Keratinocyte (primary cell): ENCODE measurements around the gene HSD17B1. TPM values are rescaled to one million over a fixed set of nuclear protein-coding genes. Genes with fewer than 3 reads are reported as not detected.

ENCODE experiments used
- DNase-seq: peaks from one replicate; pipeline ENCODE4 v3.0.0-alpha.2; 2011; ENCODE audit warnings: low read depth, missing footprints, low spot score
- FAIRE-seq: peaks from 2 replicates; lab custom pipeline; 2011; peaks lifted over from hg19 to GRCh38; lab: Jason Lieb, UNC
- H2AFZ ChIP-seq: 2 replicates; pipeline ENCODE4 v1.6.0; 2012; ENCODE audit warnings: low read length, control low read depth, inconsistent platforms; ENCODE audit not compliant: control insufficient read depth
- H3K27ac ChIP-seq: 2 replicates; pipeline ENCODE4 v1.5.1; 2011; ENCODE audit warnings: low read length; ENCODE audit not compliant: control insufficient read depth, insufficient read depth
- H3K27me3 ChIP-seq: 3 replicates; pipeline ENCODE4 v1.6.0; 2011; ENCODE audit warnings: low read length; ENCODE audit not compliant: control insufficient read depth, insufficient read depth; ENCODE audit errors: extremely low read depth
- H3K36me3 ChIP-seq, 2 experiments: 2 replicates in 1 of 2; 3 replicates in 1 of 2; pipeline ENCODE4 v1.5.1; 2011; ENCODE audit warnings: low read length in 2 of 2, mild to moderate bottlenecking in 1 of 2; ENCODE audit not compliant: control insufficient read depth in 2 of 2, insufficient read depth in 2 of 2; ENCODE audit errors: extremely low read depth in 1 of 2
- H3K4me1 ChIP-seq: 3 replicates; pipeline ENCODE4 v1.5.1; 2011; ENCODE audit warnings: low read length; ENCODE audit not compliant: control insufficient read depth, insufficient read depth; ENCODE audit errors: extremely low read depth
- H3K4me2 ChIP-seq: 3 replicates; pipeline ENCODE4 v1.6.0; 2011; ENCODE audit warnings: low read depth, low read length; ENCODE audit not compliant: control insufficient read depth, insufficient read depth; ENCODE audit errors: extremely low read depth
- H3K4me3 ChIP-seq, 3 experiments: fragments of 200-600 bp in 1 of 3; sonication (generic) in 1 of 3; 2 replicates in 2 of 3; 3 replicates in 1 of 3; pipeline ENCODE4 v1.5.1; 2011 to 2016; ENCODE audit warnings: low read length in 3 of 3, mild to moderate bottlenecking in 3 of 3, control low read depth in 2 of 3, inconsistent platforms in 1 of 3, low read depth in 1 of 3, mixed read lengths in 1 of 3, mixed run types in 1 of 3, moderate library complexity in 1 of 3; ENCODE audit not compliant: control insufficient read depth in 2 of 3, insufficient read depth in 2 of 3; ENCODE audit errors: extremely low read depth in 1 of 3
- H3K79me2 ChIP-seq: 2 replicates; pipeline ENCODE4 v1.6.0; 2012; ENCODE audit warnings: low read length; ENCODE audit not compliant: control insufficient read depth, insufficient read depth
- H3K9ac ChIP-seq: 3 replicates; pipeline ENCODE4 v1.6.0; 2011; ENCODE audit warnings: low read length; ENCODE audit not compliant: control insufficient read depth, insufficient read depth; ENCODE audit errors: extremely low read depth
- H3K9me1 ChIP-seq: 3 replicates; pipeline ENCODE4 v1.6.0; 2011; ENCODE audit warnings: low read length; ENCODE audit not compliant: control insufficient read depth, insufficient read depth; ENCODE audit errors: extremely low read depth
- H3K9me3 ChIP-seq: 2 replicates; pipeline ENCODE4 v1.5.1; 2012; ENCODE audit warnings: low read depth, low read length; ENCODE audit not compliant: control insufficient read depth
- H4K20me1 ChIP-seq: 3 replicates; pipeline ENCODE4 v1.6.0; 2011; ENCODE audit warnings: low read length; ENCODE audit not compliant: control insufficient read depth, insufficient read depth; ENCODE audit errors: extremely low read depth
- CTCF ChIP-seq, 3 experiments: IDR thresholded peaks in 1 of 3; conservative IDR thresholded peaks in 1 of 3; optimal IDR thresholded peaks in 1 of 3; 2 replicates in 2 of 3; 3 replicates in 1 of 3; pipeline versions ENCODE3 to v1.5.1; 2011; ENCODE audit warnings: low read length in 3 of 3, mild to moderate bottlenecking in 3 of 3, moderate library complexity in 2 of 3, control low read depth in 1 of 3, inconsistent platforms in 1 of 3; ENCODE audit not compliant: insufficient read depth in 2 of 3; ENCODE audit errors: extremely low read depth in 1 of 3
- EZH2 ChIP-seq: IDR thresholded peaks from one replicate; pipeline ENCODE4 v1.6.1; 2012; ENCODE audit warnings: inconsistent platforms, mild to moderate bottlenecking, low read length, moderate library complexity
- dilution Hi-C: fragments of 300-500 bp; cut with MboI; formaldehyde crosslinking; loops from one replicate; pipeline ENCODE4 v1.7.0; 2020; ENCODE audit warnings: low sequenced_read_pairs; ENCODE audit not compliant: extremely low pct_ligation_motif_present
- polyA plus RNA-seq, 5 experiments: library from polyadenylated mRNA; depleted of rRNA in 3 of 5; stranded (reverse) in 3 of 5; stranded (forward) in 1 of 5; unstranded in 1 of 5; fragments of >200 nt; gene quantifications; 1 replicate in 1 of 5; 2 replicates in 3 of 5; 3 replicates in 1 of 5; pipeline versions ENCODE4 v1.2.1 to v1.2.3, GENCODE V29; 2011 to 2012; ENCODE audit warnings: missing spikeins in 2 of 5, low read depth in 1 of 5, low replicate concordance in 1 of 5

The HSD17B1 gene
- polyA plus RNA-seq, 1 donor (not counting 4 experiments of a cell fraction or from before 2014, with no cell fraction given): 5.3 TPM

GRCh38 chr17:42590886-42591285, 38.2 kb downstream of the HSD17B1 start:
- TF ChIP-seq CTCF (optimal IDR thresholded peaks at IDR 0.05 in 1 of 3, IDR thresholded peaks at IDR 0.05 in 1 of 3, conservative IDR thresholded peaks at IDR 0.05 in 1 of 3; ENCODE audit: extremely low read depth in 1 of 3, insufficient read depth in 2 of 3, low read length in 3 of 3) (no peak), EZH2 (no peak)

GRCh38 chr17:42591411-42591810, 38.7 kb downstream of the HSD17B1 start:
- no peak for DNase-seq
- Histone ChIP-seq H3K27me3 (no peaks in the 10 kb centered on the region), H4K20me1 (no peaks in the 10 kb centered on the region), H3K9ac (no peak overlapping the region), H3K79me2 (peaks cover 2% of the 10 kb centered on the region), H2AFZ (no peak overlapping the region), H3K36me3 (peaks cover 8 to 10% of the 10 kb centered on the region in 2 experiments), H3K27ac (no peak overlapping the region), H3K9me3 (no peaks in the 10 kb centered on the region), H3K4me2 (no peak overlapping the region), H3K4me3 (no peak overlapping the region), H3K9me1 (no peaks in the 10 kb centered on the region), H3K4me1 (peaks cover 19% of the 10 kb centered on the region)
- dilution Hi-C loops: no loop called here
- FAIRE-seq: no peak
- TF ChIP-seq CTCF (optimal IDR thresholded peaks at IDR 0.05 in 1 of 3, IDR thresholded peaks at IDR 0.05 in 1 of 3, conservative IDR thresholded peaks at IDR 0.05 in 1 of 3; ENCODE audit: extremely low read depth in 1 of 3, insufficient read depth in 2 of 3, low read length in 3 of 3) (no peak), EZH2 (no peak)

More at GRCh38 chr17:42590886-42591285, 38.2 kb downstream of the HSD17B1 start:
- dilution Hi-C loops: no loop called here
- no peak overlapping the region for H3K9ac ChIP-seq
- no peak overlapping the region for H2AFZ ChIP-seq
- H3K27ac ChIP-seq: no peak overlapping the region
- no peaks in the 10 kb centered on the region for H3K27me3 ChIP-seq
- DNase-seq (no peak), FAIRE-seq (no peak)
- H3K4me3 ChIP-seq: no peak overlapping the region
- no peaks in the 10 kb centered on the region for H4K20me1 ChIP-seq
- no peaks in the 10 kb centered on the region for H3K9me1 ChIP-seq
- H3K4me1 ChIP-seq: peaks cover 24% of the 10 kb centered on the region
- no peak overlapping the region for H3K4me2 ChIP-seq
- H3K9me3 ChIP-seq: no peaks in the 10 kb centered on the region
- peaks cover 2% of the 10 kb centered on the region for H3K79me2 ChIP-seq
- peaks cover 10 to 11% of the 10 kb centered on the region in 2 experiments for H3K36me3 ChIP-seq
